Thyroid gland (tissue), 4 donors: ENCODE results near the gene B4GALT3. TPM values are rescaled to one million over a fixed set of nuclear protein-coding genes. Genes with fewer than 3 reads are reported as not detected.
A peak's percentile ranks its signal among the peaks of the same experiment; 100 is the strongest.

Experiments
- DNase-seq, 2 donors: peaks; one replicate each; pipeline ENCODE4 v3.0.0-alpha.2; 2019
- H3K27ac ChIP-seq, 3 donors: fragments of 200-600 bp; sonication (generic); 1 replicate in 2 of 3; 2 replicates in 1 of 3; pipeline ENCODE4 v1.5.1; 2016 to 2019; ENCODE audit warnings: mild to moderate bottlenecking in 1 of 3, moderate library complexity in 1 of 3
- H3K27me3 ChIP-seq: fragments of 200-600 bp; sonication (generic); one replicate; pipeline ENCODE4 v1.5.1; 2019
- H3K36me3 ChIP-seq, 2 donors: fragments of 200-600 bp; sonication (generic); one replicate each; pipeline ENCODE4 v1.5.1; 2016 to 2019
- H3K4me1 ChIP-seq, 2 donors: fragments of 200-600 bp; sonication (generic); one replicate each; pipeline ENCODE4 v1.5.1; 2017 to 2019
- H3K4me3 ChIP-seq, 3 donors: fragments of 200-600 bp; sonication (generic); replicated peaks in 1 of 3; 1 replicate in 2 of 3; 2 replicates in 1 of 3; pipeline ENCODE4 v1.5.1; 2016; ENCODE audit warnings: mild to moderate bottlenecking in 1 of 3
- H3K9me3 ChIP-seq: fragments of 200-600 bp; sonication (generic); one replicate; pipeline ENCODE4 v1.5.1; 2017
- POLR2A ChIP-seq, 2 donors: fragments of 450-650 bp; IDR thresholded peaks; one replicate each; pipeline ENCODE4 v1.6.1; 2017; ENCODE audit warnings: antibody characterized with exemption in 2 of 2, mild to moderate bottlenecking in 2 of 2, moderate library complexity in 1 of 2
- WGBS, 2 donors: methylation state at CpG; one replicate each; pipeline ENCODE4 v1.1.5; 2017; 5-methylcytosine and 5-hydroxymethylcytosine counted together
- intact Hi-C: fragments of 100-400 bp; cut with DNase I; formaldehyde crosslinking; loops from one replicate; pipeline ENCODE4 v1.15.1; 2023
- total RNA-seq, 4 donors: library from RNA; depleted of rRNA; stranded (reverse); fragments of >200 nt; gene quantifications; one replicate each; pipeline ENCODE4 v1.2.3, GENCODE V29; 2016
- TF ChIP-seq, protein P1 (sequence below), 6 experiments: fragments of 200-600 bp in 3 of 6; fragments of 450-650 bp in 3 of 6; sonication (generic) in 3 of 6; IDR thresholded peaks; one replicate each; pipeline ENCODE4 v1.5.1; 2016 to 2019; ENCODE audit warnings: antibody characterized with exemption in 6 of 6, mild to moderate bottlenecking in 2 of 6, inconsistent platforms in 1 of 6, moderate library complexity in 1 of 6

B4GALT3 gene
- total RNA-seq, 4 donors from 2014 or later, result 24.1 to 34.0 (median 29.2) TPM

DNA sequence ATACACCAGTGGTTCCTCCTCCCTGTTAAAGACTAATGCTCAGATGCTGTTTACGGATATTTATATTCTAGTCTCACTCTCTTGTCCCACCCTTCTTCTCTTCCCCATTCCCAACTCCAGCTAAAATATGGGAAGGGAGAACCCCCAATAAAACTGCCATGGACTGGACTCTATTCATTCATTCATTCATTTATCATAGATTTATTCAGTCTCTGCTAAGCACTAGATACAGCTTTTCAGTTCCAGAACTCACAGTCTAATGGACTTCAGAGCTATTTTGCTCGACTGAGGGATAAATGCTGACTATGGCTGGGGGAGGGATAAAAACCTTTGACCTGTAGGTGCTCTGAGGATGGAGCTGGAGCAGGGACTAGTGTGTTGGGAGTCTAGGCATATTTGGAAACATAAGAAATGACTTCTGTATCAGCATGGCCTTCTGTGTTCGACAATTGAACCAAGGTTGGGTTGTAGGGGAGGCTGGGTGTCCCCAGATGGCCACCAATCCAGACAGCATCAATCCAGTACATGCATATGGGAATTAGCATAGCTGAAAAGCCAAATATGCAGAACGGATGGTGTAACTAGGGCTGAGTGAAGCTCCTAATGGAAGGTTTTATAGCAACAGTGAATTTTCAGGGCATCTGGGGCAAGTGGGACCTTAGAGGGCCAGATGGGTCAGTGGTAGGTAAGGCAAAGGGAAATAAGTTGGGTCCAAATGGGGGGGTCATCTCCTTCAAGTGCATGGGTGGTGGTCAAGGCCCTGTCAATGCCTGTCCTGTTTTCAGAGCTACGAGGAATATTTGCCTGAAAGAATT is 42.0 kb upstream of the B4GALT3 start:
- DNase-seq, result no peak
- intact Hi-C loops, result no loop called here
- H3K27me3 ChIP-seq, result no peaks in the 10 kb centered on the region

DNA sequence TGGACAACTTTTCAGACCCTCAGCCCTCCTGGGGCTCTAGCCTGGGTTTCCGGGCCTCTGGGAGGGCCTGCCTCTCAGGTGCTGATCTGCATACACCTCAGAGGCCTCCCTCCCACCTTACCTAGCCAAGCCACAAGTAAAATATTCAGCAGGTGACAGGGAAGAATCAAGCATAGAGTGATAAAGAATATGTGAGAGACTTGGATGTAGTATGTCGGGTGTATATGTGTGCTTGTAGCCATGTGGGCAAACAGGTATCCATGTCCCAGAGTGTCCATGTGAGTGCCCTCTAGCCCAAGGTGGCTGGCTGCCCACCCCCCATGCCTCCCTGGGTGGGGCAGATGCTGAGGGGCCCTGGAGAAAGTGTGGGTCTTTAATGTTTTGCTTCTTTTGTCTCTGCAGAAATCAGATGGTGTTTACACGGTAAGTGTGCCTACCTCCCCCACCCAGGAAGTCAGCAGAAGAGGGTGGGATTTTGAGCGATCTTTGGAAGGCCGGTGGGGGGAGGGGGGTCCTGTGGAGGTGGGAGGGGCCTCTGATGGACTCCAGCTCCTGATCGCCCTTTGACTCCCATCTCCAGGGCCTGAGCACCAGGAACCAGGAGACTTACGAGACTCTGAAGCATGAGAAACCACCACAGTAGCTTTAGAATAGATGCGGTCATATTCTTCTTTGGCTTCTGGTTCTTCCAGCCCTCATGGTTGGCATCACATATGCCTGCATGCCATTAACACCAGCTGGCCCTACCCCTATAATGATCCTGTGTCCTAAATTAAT is 41.2 kb upstream of the B4GALT3 start:
- no peaks in the 10 kb centered on the region for H3K4me1 ChIP-seq
- H3K27ac ChIP-seq, result no peak overlapping the region
- H3K36me3 ChIP-seq, result peaks cover 12 to 18% of the 10 kb centered on the region in 2 donors
- intact Hi-C loops, result no loop called here
- WGBS, 2 donors, result 72 to 80% methylated on average over 8 of the region's 8 CpGs
- H3K4me3 ChIP-seq, result no peak overlapping the region
- H3K27me3 ChIP-seq, result no peaks in the 10 kb centered on the region
- no peak for TF ChIP-seq POLR2A (IDR thresholded peaks at IDR 0.05)
- TF ChIP-seq, protein P1, sequence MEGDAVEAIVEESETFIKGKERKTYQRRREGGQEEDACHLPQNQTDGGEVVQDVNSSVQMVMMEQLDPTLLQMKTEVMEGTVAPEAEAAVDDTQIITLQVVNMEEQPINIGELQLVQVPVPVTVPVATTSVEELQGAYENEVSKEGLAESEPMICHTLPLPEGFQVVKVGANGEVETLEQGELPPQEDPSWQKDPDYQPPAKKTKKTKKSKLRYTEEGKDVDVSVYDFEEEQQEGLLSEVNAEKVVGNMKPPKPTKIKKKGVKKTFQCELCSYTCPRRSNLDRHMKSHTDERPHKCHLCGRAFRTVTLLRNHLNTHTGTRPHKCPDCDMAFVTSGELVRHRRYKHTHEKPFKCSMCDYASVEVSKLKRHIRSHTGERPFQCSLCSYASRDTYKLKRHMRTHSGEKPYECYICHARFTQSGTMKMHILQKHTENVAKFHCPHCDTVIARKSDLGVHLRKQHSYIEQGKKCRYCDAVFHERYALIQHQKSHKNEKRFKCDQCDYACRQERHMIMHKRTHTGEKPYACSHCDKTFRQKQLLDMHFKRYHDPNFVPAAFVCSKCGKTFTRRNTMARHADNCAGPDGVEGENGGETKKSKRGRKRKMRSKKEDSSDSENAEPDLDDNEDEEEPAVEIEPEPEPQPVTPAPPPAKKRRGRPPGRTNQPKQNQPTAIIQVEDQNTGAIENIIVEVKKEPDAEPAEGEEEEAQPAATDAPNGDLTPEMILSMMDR (IDR thresholded peaks at IDR 0.05), result no peak
- H3K9me3 ChIP-seq, result no peaks in the 10 kb centered on the region
- DNase-seq, result no peak

More for the DNA sequence above, 42.0 kb upstream of the B4GALT3 start:
- peaks cover 4 to 10% of the 10 kb centered on the region in 2 donors for H3K36me3 ChIP-seq
- H3K27ac ChIP-seq, result no peak overlapping the region
- 91 to 92% methylated on average over 5 of the region's 5 CpGs for WGBS, 2 donors
- no peaks in the 10 kb centered on the region for H3K9me3 ChIP-seq
- H3K4me1 ChIP-seq, result no peaks in the 10 kb centered on the region
- no peak overlapping the region for H3K4me3 ChIP-seq
- no peak for TF ChIP-seq POLR2A (IDR thresholded peaks at IDR 0.05)
- TF ChIP-seq, protein P1 (IDR thresholded peaks at IDR 0.05), result no peak

DNA sequence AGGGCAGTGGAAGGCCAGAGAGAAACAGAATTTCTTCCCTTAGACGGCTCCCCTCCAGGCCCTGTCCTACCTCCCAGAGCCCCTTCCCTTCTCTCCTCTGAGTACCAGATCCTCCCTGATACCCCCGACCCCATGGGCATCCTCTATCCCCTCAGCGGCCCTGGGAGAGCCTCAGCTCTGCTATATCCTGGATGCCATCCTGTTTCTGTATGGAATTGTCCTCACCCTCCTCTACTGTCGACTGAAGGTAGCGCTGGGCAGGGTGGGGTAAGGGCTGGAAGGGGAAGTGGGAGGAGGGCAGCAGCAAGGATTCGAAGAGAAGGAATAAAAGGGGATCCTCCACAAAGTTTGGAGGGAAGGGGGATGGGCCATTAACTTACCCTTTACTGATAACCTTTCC is 40.5 kb upstream of the B4GALT3 start:
- H3K27ac ChIP-seq, result peak overlapping the region in 2 of 3 donors; percentile 6 to 60
- DNase-seq, result no peak
- TF ChIP-seq, protein P1 (IDR thresholded peaks at IDR 0.05), result no peak
- TF ChIP-seq POLR2A (IDR thresholded peaks at IDR 0.05), result no peak
- no peak overlapping the region for H3K4me3 ChIP-seq
- H3K27me3 ChIP-seq, result no peaks in the 10 kb centered on the region
- H3K9me3 ChIP-seq, result no peaks in the 10 kb centered on the region
- no peaks in the 10 kb centered on the region for H3K4me1 ChIP-seq
- 66 to 78% methylated on average over 6 of the region's 6 CpGs for WGBS, 2 donors
- peaks cover 19 to 24% of the 10 kb centered on the region in 2 donors for H3K36me3 ChIP-seq
- intact Hi-C loops, result no loop called here

DNA sequence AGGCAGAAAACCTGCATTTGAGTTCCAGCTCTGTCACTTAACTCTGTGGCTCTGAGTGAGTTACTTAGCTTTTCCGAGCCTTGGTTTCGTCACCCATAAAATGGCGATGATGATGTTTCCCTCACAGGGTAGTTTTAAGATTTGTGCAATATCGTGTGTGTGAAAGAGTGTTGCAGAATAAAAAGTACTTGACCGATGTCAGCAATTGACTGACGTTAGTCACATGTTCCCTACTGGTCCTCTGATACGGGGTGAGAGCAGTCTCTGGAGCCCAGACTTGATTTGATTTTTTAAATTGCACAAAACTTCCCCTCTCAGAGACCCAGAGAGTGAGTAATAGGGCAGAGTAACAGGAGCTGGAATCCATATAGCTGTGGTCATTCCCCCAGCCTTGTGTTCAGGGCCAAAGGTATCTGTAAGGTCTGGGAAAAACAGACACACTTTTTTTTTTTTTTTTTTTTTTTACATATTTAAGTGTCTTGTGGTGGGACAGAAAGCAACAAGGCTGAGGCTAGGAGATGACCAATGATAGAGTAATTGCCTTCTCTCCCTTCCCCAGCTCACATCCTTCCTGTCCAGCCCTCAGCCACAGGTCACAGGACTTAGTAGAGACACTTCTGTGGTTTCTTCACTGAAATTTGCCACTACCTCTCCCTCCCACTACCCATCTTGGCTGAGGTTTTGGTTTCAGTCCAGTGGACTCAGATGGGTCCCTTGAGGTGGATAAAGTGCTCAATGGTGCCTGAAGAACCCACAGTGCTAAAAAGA is 39.8 kb upstream of the B4GALT3 start:
- WGBS, 2 donors, result 48 to 58% methylated on average over 7 of the region's 7 CpGs
- intact Hi-C loops, result no loop called here
- Histone ChIP-seq H3K27me3 (no peaks in the 10 kb centered on the region), H3K4me3 (no peak overlapping the region), H3K9me3 (no peaks in the 10 kb centered on the region), H3K4me1 (no peaks in the 10 kb centered on the region), H3K27ac (peak overlapping the region in 2 of 3 donors; percentile 53 to 60), H3K36me3 (peaks cover 26 to 31% of the 10 kb centered on the region in 2 donors)
- DNase-seq, result no peak
- TF ChIP-seq, protein P1 (IDR thresholded peaks at IDR 0.05), result no peak
- TF ChIP-seq POLR2A (IDR thresholded peaks at IDR 0.05), result no peak
